ENCODE measurements around the gene CEL.
"Not testable (repeated sequence)": the region's sequence is repeated elsewhere in the genome, so short reads cannot be mapped to it uniquely, and the experiment has no call there.

The CEL gene

DNA sequence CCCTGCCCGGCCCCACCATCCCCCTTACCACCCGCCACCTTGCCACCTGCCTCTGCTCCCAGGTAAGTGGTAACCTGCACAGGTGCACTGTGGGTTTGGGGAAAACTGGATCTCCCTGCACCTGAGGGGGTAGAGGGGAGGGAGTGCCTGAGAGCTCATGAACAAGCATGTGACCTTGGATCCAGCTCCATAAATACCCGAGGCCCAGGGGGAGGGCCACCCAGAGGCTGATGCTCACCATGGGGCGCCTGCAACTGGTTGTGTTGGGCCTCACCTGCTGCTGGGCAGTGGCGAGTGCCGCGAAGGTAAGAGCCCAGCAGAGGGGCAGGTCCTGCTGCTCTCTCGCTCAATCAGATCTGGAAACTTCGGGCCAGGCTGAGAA is at the start of gene CEL:
CEL (plus strand) TSS at position 218 of the 382 bp plus-strand sequence; CDS start at position 240, 22 bp downstream.
- DNase-seq = not testable (repeated sequence)

- DNase-seq = no peak
Observed at GRCh38 chr9:133014696-133015095, 47.1 kb upstream of the CEL start.

GRCh38 chr9:133023117-133023890 is 38.5 kb upstream of the CEL start:
- no peak for DNase-seq

DNA sequence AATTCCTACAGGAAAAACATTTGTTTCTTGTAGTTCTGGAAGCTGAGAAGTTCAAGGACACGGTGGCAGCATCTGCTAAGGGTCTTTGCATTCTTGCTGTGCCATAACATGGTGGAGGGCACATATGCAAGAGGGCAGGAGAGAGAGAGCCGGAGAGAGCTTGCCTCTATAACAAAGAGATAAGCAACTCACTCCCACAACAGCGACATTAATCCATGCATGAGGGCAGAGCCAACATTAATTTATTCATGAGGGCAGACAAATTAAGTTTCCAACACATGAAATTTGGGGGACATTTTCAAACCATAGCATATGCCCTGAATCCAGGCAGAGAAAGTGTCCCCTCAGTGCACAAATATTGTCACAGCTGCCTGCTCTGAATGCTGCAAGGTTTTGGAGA is 35.4 kb upstream of the CEL start:
- no peak for DNase-seq

DNA sequence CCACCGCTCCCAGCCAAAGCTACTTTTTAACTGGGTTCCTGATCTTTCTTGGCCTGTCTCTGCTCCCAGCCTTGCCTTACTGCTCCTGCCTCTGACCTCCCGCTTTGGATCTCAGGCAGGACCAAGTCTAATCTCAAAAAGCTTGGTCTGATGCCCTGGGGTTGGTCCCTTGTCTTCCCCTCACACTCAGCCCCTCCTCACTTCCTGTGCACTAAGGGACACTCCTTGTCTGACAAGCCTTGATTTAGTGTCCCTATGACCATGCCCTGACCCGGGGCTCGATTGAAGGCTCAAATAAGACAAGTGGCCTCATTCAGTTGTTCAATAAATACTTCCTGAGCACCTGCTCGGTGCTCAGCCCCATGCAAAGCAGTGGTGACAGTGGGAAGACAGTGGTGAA is 34.6 kb upstream of the CEL start:
- DNase-seq = no peak

DNA sequence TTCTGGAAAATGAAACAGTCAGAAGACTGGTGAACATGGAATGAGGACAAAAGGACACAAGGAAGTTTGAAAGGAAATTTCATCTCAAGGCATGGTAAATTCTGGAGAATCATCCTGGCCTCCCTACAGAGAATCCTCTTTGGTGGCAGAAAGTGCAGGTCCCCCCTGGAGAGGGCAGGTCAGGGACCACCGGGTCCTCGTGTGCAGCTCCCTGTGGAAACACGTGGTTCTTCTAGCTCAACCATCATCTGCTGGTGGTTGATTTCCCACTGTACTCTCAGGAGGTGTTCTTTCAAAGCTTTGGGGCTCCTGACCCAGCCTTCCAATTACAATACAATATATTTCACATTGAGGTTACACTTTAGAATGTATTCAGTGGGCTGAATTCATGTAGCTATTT is 33.6 kb upstream of the CEL start:
- no peak for DNase-seq

DNA sequence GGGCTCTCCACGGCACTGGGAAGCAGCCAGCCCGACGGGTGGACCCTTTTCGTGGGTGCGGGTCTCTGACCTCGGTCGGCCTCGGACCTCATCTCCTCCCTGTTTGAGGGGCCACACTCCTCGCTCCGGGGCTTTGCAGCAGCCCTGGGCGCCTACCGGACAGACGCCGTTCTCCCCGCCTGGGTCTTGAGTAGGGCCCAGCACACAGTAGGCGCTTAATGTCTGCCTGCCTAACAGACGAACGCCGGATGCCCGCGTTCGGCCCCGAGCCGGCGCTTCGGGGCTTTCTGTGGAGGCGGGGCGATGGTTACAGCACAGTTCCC is 31.8 kb upstream of the CEL start:
- no peak for DNase-seq

DNA sequence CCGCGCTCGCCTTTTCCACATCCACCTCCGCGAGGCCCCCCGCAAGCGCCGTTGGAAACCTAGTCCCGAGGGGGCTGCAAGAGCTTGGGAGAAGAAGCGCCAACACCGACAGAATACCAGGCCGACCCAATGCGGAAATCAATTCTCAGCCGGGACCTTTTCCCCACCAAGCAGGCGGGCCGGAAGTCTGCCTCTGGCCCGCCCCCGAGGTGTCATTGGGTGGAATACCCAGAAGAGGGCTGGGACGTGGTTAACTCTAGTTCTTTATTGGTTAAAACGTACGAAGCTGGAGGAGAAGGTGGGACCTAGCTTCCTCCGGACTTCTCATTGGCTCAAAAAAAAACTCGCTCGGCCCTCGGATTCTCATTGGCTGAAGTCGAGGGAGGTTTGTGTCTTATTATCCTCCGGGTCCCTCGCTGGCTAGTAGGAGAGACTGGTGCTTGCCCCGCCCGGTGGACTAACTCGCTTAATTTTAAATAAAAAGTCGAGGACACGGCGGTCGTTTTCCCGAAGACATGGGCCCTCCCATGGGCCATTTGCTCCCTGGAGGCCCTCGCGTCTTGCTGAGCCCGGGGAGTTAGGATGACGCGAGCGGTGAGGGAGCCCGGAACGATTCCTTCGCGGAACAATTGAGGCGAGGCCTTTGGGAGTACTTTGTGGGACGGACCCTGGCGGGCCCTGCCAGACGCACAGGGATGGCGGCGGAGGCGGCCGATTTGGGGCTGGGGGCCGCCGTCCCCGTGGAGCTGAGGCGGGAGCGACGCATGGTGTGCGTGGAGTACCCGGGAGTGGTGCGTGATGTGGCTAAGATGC is 31.3 kb upstream of the CEL start, which contains the start of gene GTF3C5:
GTF3C5 (plus strand) TSS at position 681 of the 813 bp plus-strand sequence; CDS start at position 696, 15 bp downstream.
- DNase-seq = peak; percentile 99

DNA sequence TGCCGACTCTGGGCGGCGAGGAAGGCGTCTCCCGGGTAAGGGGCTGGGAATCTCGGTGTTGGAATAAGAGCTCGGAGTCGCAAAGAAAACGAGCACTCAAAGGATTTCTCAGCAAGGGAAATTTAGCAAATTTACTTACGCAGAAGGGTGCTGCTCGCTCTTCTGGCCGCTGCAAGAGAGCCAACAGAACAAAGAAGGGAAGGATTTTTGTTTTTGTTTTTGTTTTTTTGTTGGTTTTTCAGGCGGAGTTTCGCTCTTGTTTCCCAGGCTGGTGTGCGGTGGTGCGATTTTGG is 30.7 kb upstream of the CEL start:
- no peak for DNase-seq

GRCh38 chr9:133031496-133031911 is 30.3 kb upstream of the CEL start:
- peak; percentile 19 for DNase-seq

DNA sequence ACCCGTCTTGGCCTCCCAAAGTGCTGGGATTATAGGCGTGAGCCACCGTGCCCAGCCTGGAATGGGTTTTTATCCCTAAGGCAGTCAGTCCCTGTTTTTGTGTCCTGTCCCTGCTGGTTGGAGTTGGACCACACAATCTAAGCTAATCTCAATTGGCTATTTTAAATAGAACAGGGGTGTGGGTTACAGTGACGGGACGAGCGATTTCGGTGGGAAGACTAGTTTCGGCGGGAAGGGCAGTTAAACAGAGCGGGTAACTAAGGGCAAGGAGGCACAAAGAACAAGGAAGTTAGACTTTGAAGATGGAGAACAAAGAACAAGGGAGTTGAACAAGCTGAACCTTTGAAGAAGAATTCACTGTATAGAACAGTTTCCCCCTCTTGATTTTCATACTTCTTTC is 29.6 kb upstream of the CEL start:
- no peak for DNase-seq

- DNase-seq = no peak
Observed at GRCh38 chr9:133035669-133036068, 26.1 kb upstream of the CEL start.

DNA sequence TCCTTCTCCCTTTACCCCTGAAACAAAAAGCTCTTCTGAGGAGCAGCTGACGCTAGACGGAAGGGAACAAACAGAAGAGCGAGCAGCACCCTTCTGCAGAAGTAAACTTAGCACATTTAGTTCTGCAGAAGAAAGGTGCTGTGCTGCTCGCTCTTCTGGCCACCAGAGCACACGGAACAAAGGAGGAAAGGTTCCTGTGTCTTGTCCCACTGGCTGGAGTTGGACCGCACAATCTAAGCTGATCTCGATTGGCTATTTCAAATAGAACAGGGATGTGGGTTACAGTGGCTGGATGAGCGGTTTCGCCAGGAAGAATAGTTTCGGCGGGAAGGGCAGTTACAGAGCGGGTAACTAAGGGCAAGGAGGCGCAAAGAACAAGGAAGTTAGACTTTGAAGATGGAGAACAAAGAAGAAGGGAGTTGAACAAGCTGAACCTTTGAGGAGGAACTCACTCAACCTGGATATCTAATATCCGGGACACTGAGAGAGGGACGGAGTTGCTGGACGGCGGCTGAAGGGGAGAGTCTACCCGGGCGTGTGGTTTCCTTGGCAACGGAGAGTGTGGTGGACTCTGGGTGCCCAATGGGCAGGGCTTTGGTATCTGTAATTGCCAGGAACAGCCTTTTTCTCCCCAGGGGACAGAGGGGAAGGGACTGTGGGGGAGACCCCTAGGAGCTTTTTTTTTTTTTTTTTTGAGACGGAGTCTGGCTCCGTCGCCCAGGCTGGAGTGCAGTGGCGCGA is 23.8 kb upstream of the CEL start:
- DNase-seq = no peak

DNA sequence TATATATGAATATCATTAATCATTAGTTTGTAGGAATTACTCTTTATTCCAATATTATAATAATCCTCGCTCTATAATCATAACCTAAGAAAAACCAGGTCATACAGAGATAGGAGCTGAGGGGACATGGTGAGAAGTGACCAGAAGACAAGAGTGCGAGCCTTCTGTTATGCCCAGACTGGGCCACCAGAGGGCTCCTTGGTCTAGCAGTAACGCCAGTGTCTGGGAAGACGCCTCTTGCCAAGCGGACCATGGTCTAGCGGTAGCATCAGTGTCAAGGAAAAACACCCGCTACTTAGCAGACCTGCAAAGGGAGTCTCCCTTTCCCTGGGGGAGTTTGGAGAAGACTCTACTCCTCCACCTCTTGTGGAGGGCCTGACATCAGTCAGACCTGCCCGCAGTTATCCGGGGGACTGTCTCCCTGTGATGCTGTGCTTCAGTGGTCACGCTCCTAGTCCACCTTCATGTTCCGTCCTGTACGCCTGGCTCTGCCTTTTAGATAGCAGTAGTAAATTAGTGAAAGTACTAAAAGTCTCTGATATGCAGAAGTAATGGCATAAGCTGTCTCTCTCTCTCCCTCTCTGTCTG is 20.8 kb upstream of the CEL start:
- peak; percentile 45 for DNase-seq

DNA sequence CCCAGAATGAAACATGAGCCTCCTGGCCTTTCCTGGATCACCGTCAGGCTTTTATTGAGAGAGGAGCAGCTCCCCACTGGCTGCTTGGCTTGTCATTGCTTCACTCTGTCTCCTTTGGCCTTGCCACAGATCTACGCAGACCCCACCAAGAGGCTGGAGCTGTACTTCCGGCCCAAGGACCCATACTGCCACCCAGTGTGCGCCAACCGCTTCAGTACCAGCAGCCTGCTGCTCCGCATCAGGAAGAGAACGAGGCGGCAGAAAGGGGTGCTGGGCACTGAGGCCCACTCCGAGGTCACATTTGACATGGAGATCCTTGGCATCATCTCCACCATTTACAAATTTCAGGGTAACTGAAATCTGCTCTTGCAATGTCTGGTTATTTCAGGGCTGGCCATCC is 19.8 kb upstream of the CEL start:
- DNase-seq = no peak

DNA sequence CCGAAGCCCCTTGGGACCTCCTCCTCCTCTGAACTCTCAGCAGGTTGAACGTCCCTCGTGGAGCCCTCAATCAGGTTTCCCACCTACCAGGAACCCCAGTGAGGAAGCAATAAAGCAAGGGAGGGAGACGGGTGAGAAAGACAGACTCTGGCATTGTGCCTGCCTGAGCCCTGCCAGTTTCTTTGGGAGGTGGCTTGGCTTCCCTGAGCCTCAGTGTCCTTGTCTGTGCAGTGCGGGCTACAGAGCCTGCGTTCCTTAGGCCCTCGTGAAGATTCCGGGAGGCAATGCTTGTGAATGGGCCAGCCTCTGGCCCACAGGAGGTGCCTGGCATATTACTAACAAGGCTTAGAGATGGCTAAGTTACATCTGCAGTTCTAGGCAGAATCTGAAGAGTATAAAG is 19.1 kb upstream of the CEL start:
- DNase-seq = no peak

DNA sequence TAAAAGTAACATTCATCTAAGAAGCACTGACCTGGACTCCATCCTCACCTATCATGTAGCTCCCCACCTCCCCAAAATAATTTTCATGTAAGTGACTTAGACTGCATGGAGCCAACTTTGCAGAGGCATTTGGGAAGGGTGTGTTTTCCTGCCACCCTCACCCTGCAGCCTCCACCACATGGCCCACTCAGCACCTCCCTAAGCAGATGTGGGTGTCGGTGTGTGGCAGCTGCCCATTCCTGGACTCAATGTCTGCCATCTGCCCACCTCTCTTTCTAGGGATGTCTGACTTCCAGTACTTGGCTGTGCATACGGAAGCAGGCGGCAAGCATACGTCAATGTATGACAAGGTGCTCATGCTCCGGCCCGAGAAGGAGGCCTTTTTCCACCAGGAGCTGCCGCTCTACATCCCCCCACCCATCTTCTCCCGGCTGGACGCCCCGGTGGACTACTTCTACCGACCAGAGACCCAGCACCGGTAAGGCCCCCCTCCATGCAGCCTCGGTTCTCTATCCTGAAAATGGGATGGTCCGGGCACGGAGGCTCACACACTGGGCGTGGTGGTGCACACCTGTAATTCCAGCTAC is 18.2 kb upstream of the CEL start:
- no peak for DNase-seq

DNA sequence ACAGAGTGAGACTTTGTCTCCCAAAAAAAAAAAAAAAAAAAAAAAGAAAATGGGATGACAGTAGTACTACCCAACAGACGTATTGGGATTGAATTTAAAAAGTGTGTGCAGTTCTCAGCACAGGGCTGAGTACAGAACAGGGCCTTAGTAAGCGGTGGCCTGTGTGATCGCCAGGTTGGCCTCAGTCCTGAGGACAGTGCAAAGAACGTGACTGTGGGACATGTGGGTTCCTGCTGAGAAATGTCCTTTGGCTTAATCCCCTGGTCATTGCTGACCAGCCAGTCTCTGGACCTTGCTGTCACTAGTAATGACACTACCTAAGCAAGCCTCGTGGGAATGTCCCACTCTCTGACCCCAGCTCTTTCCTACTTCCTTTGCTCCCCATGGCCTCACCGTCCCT is 17.7 kb upstream of the CEL start:
- DNase-seq = no peak

GRCh38 chr9:133044661-133045060 is 17.1 kb upstream of the CEL start:
- no peak for DNase-seq

- DNase-seq = no peak
Observed at GRCh38 chr9:133045132-133045531, 16.6 kb upstream of the CEL start.

DNA sequence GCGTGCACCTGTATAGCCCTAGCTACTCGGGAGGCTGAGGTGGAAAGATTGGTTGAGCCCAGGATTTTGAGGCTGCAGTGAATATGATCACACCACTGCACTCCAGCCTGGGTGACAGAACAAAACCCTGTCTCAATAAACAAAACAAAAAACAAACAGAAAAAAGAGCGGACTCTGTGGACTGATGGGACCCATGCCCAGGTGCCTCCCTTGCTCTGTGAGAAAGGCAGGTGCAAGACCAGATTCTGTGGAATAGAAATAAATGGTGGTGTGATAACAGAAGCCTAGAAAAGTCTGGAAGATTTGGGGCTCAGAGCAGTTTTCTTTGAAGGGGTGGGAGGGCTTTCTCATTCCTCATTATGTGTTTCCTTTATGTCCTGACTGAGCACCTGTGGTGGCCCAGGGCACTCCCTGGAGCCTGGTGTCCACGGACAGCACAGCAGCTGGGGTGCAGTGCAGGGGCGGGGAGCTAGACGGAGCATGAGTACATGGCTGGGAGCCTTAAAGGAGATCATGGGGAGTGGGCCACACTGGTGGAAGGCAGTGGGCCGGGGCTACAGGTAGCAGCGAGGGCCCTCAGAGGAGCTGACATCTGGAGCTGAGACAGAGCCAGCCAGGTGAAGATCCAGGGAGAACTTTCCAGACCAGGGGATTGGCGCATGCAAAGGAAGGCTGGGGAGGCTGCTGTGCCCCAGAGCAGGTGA is 15.4 kb upstream of the CEL start:
- no peak for DNase-seq

- no peak for DNase-seq
Observed at GRCh38 chr9:133046900-133047295, 14.9 kb upstream of the CEL start.

All from EL (cell line).